Progenitor cell of endocrine pancreas (in vitro differentiated cells): Measurements from ENCODE around the gene FGF23. TPM values are rescaled to one million over a fixed set of nuclear protein-coding genes. Genes with fewer than 3 reads are reported as not detected.
A peak's percentile ranks its signal among the peaks of the same experiment; 100 is the strongest.

Source experiments
- DNase-seq: peaks from one replicate; pipeline ENCODE4 v3.0.0; 2021; ENCODE audit warnings: low spot score; ENCODE audit not compliant: unreplicated experiment
- H3K27ac Mint-ChIP-seq: 2 replicates; pipeline ENCODE4 v1.8.0; 2021; ENCODE audit warnings: mild to moderate bottlenecking, moderate library complexity, mixed read lengths
- H3K27me3 Mint-ChIP-seq: 2 replicates; pipeline ENCODE4 v1.8.0; 2021; ENCODE audit warnings: mixed read lengths
- H3K36me3 Mint-ChIP-seq: 2 replicates; pipeline ENCODE4 v1.8.0; 2022; ENCODE audit warnings: mixed read lengths; ENCODE audit not compliant: insufficient read depth
- H3K4me1 Mint-ChIP-seq: 2 replicates; pipeline ENCODE4 v1.8.0; 2021; ENCODE audit warnings: low read depth, mixed read lengths
- H3K4me3 Mint-ChIP-seq: 2 replicates; pipeline ENCODE4 v1.8.0; 2021; ENCODE audit warnings: low read depth, mild to moderate bottlenecking, moderate library complexity, mixed read lengths
- H3K9me3 Mint-ChIP-seq: 2 replicates; pipeline ENCODE4 v1.8.0; 2021; ENCODE audit warnings: low read depth, mixed read lengths
- total RNA-seq: library from RNA; stranded (reverse); gene quantifications from 2 replicates; pipeline ENCODE4 v1.2.1, GENCODE V29; 2021
- TF ChIP-seq, protein P1 (sequence below): fragments of 200-600 bp; sonication (generic); IDR thresholded peaks from one replicate; pipeline ENCODE4 v1.5.0; 2021; ENCODE audit warnings: antibody characterized with exemption, mild to moderate bottlenecking; ENCODE audit not compliant: unreplicated experiment

The FGF23 gene
- total RNA-seq, 1 donor from 2014 or later, result 0.14 TPM

DNA sequence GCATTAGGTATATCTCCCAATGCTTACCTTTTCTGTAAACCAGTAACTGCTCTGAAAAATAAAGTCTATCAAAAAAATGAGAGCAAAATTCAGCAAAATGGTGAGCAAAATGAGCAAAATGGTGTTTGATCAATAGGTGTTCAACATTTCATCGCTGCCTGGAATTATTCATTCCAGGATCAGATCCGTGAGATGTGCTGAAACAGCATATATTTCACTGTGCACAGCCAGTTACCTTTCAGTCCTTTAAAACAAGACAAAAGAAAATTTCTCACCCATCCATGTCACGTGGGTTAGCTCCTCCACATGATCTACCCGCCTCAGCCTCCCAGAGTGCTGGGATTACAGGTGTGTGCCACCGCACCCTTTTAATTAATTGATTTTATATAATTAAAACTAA lies 8.1 kb upstream of the FGF23 start:
- H3K4me1 Mint-ChIP-seq, result peaks cover 2% of the 10 kb centered on the region
- H3K27me3 Mint-ChIP-seq, result peaks cover 13% of the 10 kb centered on the region
- TF ChIP-seq, protein P1, sequence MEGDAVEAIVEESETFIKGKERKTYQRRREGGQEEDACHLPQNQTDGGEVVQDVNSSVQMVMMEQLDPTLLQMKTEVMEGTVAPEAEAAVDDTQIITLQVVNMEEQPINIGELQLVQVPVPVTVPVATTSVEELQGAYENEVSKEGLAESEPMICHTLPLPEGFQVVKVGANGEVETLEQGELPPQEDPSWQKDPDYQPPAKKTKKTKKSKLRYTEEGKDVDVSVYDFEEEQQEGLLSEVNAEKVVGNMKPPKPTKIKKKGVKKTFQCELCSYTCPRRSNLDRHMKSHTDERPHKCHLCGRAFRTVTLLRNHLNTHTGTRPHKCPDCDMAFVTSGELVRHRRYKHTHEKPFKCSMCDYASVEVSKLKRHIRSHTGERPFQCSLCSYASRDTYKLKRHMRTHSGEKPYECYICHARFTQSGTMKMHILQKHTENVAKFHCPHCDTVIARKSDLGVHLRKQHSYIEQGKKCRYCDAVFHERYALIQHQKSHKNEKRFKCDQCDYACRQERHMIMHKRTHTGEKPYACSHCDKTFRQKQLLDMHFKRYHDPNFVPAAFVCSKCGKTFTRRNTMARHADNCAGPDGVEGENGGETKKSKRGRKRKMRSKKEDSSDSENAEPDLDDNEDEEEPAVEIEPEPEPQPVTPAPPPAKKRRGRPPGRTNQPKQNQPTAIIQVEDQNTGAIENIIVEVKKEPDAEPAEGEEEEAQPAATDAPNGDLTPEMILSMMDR, result no peak
- no peaks in the 10 kb centered on the region for H3K9me3 Mint-ChIP-seq
- no peak overlapping the region for H3K4me3 Mint-ChIP-seq
- H3K36me3 Mint-ChIP-seq, result no peaks in the 10 kb centered on the region
- no peak for DNase-seq
- no peak overlapping the region for H3K27ac Mint-ChIP-seq

DNA sequence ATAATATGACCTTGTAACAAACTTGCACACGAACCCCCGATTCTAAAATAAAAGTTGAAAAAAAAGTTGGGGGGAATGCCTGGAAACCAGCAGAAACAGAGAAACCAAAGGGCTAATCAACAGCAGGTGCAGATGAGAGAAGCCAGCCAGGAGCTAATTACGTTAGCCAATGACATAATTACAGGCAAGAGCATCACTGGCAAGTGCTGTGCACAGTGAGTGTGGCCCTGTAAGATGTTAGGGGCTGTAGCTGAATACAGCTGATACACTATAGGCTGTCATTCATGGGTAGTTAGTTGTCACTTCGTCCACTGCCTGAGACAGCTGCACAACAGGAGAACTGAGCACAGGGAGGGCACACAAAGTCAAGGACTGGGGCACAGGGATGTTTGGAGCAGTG lies 7.3 kb upstream of the FGF23 start:
- Mint-ChIP-seq H3K9me3 (no peaks in the 10 kb centered on the region), H3K27me3 (peaks cover 17% of the 10 kb centered on the region), H3K36me3 (no peaks in the 10 kb centered on the region), H3K27ac (no peak overlapping the region), H3K4me1 (peaks cover 2% of the 10 kb centered on the region), H3K4me3 (no peak overlapping the region)
- no peak for DNase-seq
- TF ChIP-seq, protein P1, result no peak

GRCh38 chr12:4383304-4383865 lies 3.9 kb upstream of the FGF23 start:
- DNase-seq, result no peak
- Mint-ChIP-seq H3K9me3 (no peaks in the 10 kb centered on the region), H3K36me3 (no peaks in the 10 kb centered on the region), H3K4me1 (peaks cover 7% of the 10 kb centered on the region), H3K27me3 (peaks cover 12% of the 10 kb centered on the region), H3K4me3 (no peak overlapping the region), H3K27ac (no peak overlapping the region)
- TF ChIP-seq, protein P1, result peak; percentile 42

DNA sequence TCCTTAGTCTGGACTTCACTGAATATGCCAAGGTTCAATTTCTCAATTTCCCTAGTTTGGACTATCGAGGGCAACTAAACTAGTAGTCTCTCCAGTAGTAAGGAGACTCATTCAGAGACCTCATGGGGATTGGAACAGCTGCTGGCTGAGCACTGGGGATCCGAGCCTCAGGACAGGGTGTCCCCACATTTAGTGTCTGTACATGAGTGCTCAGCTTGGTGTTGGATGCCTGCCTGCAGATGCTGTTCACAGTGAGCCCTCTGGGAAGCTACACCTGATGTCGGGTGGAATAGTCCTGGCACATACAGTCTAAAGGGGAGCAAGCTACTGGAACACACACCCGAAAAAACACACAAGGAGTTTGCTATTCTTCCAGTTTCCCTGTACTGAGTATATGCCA lies 820 bp upstream of the FGF23 start:
- Mint-ChIP-seq H3K4me3 (no peak overlapping the region), H3K4me1 (peaks cover 7% of the 10 kb centered on the region), H3K27me3 (peaks cover 17% of the 10 kb centered on the region), H3K36me3 (no peaks in the 10 kb centered on the region), H3K27ac (no peak overlapping the region), H3K9me3 (no peaks in the 10 kb centered on the region)
- DNase-seq, result no peak
- TF ChIP-seq, protein P1, result no peak

- H3K4me1 Mint-ChIP-seq, result peaks cover 7% of the 10 kb centered on the region
Observed at GRCh38 chr12:4378772-4379171, 740 bp downstream of the FGF23 start.

More at GRCh38 chr12:4378772-4379171, 740 bp downstream of the FGF23 start:
- H3K27me3 Mint-ChIP-seq, result peaks cover 26% of the 10 kb centered on the region
- H3K4me3 Mint-ChIP-seq, result no peak overlapping the region
- TF ChIP-seq, protein P1, result no peak
- H3K27ac Mint-ChIP-seq, result no peak overlapping the region
- no peaks in the 10 kb centered on the region for H3K9me3 Mint-ChIP-seq
- H3K36me3 Mint-ChIP-seq, result no peaks in the 10 kb centered on the region
- DNase-seq, result no peak
